Activated naive CD4-positive, alpha-beta T cell treated with anti-CD3 and anti-CD28 coated beads, Interleukin-2, amount 50 U/mL, for 24 hours (primary cell): ENCODE data around the gene NHERF1.

Source experiments
- H3K27ac Mint-ChIP-seq: one replicate; pipeline ENCODE4 v1.8.0; 2021; ENCODE audit warnings: mild to moderate bottlenecking, mixed read lengths
- H3K27me3 Mint-ChIP-seq: one replicate; pipeline ENCODE4 v1.8.0; 2021; ENCODE audit warnings: mixed read lengths
- H3K36me3 Mint-ChIP-seq: one replicate; pipeline ENCODE4 v1.8.0; 2021; ENCODE audit warnings: mixed read lengths
- H3K4me1 Mint-ChIP-seq: one replicate; pipeline ENCODE4 v1.8.0; 2021; ENCODE audit warnings: mixed read lengths
- H3K4me3 Mint-ChIP-seq: one replicate; pipeline ENCODE4 v1.8.0; 2021; ENCODE audit warnings: mild to moderate bottlenecking, mixed read lengths
- H3K9me3 Mint-ChIP-seq: one replicate; pipeline ENCODE4 v1.8.0; 2021; ENCODE audit warnings: mixed read lengths

Gene NHERF1

DNA sequence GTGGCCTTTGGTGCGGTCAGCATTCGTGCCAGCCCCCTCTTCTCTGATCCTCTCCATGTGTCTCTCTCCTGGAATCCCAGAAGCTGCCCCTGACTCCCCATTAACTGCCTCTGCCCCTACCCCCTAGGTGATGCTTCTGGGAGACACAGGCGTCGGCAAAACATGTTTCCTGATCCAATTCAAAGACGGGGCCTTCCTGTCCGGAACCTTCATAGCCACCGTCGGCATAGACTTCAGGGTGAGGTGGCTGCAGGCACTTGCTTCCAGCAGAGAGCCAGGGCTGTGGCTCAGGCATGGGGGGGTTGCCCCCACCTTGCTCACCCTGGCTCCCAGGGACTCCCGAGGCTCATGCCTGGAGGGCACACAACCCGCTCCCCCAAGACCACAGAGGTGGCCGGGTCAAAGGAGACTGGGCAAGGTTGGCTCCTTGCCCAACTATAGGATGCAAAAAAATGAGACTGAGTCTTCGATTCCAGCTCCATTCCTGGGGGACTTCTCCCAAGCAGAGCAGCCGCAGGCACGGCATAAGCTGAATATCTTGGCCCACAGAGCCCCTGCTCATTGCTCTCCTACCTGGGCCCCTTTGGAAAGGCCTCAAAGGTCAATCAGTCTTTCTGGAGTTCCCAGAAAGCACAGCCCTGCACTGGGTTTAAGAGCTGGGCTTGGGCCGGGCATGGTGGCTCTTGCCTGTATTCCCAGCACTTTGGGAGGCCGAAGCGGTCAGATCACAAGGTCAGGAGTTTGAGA lies 7.6 kb upstream of the NHERF1 start:
- no peak overlapping the region for H3K4me3 Mint-ChIP-seq
- no peak overlapping the region for H3K27ac Mint-ChIP-seq
- peaks cover 82% of the 10 kb centered on the region for H3K4me1 Mint-ChIP-seq
- no peaks in the 10 kb centered on the region for H3K9me3 Mint-ChIP-seq
- no peaks in the 10 kb centered on the region for H3K27me3 Mint-ChIP-seq
- no peaks in the 10 kb centered on the region for H3K36me3 Mint-ChIP-seq

DNA sequence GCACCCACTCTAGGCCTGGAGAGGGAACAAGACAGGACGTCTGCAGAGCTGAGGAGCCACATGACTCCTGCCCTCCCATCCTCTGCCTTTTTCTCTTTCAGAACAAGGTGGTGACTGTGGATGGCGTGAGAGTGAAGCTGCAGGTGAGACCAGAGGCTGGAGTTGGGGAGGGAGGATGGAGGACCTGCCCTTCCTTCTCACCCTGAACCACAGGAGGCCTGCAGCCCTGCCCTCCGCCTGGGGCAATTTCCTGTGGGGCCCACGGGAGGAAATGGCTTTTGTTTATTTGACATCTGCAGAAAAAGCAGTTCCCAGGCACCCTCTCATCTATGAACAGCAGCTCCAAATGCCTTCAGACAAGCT lies 6.3 kb upstream of the NHERF1 start:
- Mint-ChIP-seq H3K36me3 (no peaks in the 10 kb centered on the region), H3K9me3 (no peaks in the 10 kb centered on the region), H3K4me3 (peak overlapping the region; percentile 59), H3K4me1 (peaks cover 90% of the 10 kb centered on the region), H3K27me3 (no peaks in the 10 kb centered on the region), H3K27ac (peak overlapping the region; percentile 84)

DNA sequence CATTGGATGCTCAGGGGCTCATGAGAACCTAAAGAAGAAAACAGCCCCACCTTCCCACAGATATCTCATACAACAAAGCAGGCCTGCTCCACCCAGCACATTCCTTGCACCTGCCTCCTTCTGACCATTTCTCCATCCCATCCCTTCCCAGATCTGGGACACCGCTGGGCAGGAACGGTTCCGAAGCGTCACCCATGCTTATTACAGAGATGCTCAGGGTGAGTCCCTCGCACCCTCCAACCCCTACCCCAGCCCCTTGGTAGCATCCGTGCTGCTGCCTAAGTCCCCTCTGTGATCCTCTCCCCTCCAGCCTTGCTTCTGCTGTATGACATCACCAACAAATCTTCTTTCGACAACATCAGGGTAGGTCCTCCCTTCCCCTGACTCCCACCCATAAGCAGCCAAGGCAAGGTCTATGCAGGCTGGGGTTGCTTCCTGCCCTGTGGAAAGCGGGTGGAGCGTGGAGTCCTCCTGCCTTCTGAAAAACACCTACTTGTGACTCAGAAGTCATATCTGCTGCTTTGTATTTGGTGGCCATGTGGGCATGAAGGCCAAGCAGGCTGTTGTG lies 5.4 kb upstream of the NHERF1 start:
- Mint-ChIP-seq H3K4me1 (peaks cover 91% of the 10 kb centered on the region), H3K9me3 (no peaks in the 10 kb centered on the region), H3K4me3 (peak overlapping the region; percentile 55), H3K27me3 (no peaks in the 10 kb centered on the region), H3K27ac (peak overlapping the region; percentile 92), H3K36me3 (no peaks in the 10 kb centered on the region)

DNA sequence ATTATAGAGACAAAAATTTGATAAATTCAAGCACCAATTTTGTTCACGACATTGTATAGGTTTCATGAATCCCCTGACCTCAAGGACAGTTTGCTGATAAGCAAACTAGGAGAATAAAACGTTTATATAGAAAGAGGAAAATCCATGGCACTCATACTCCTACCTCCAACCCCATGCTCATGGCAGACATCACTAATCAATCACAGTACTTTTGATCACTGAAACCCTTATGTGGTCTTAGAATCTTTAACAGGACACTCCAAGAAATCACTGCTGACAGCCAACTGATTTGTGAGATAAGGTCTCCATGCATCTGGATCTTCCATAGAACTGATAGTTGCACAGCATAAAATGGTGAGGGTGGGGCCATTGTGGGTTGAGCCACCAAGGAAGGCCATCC lies 4.7 kb upstream of the NHERF1 start:
- Mint-ChIP-seq H3K4me3 (no peak overlapping the region), H3K9me3 (no peaks in the 10 kb centered on the region), H3K27ac (peak overlapping the region; percentile 92), H3K36me3 (no peaks in the 10 kb centered on the region), H3K4me1 (peaks cover 84% of the 10 kb centered on the region), H3K27me3 (no peaks in the 10 kb centered on the region)

DNA sequence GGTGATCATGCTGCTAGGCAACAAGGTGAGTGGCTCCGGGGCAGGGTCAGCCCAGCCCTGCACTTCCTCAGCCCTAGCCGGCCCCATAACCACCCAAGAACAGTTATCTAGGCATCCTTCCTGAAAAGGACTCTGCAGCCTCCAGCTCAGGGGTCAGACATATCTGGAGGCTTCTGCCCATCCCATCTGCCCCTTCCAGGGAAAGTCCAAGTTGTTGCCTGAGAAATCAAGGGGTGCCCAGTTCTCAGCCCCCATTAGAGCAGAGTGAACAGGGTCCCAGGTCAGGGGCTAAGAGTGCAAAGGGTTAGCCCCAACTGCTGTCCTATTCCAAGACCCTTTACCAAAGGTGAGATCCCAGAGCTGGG lies 4.1 kb upstream of the NHERF1 start:
- H3K9me3 Mint-ChIP-seq: no peaks in the 10 kb centered on the region
- H3K4me1 Mint-ChIP-seq: peaks cover 78% of the 10 kb centered on the region
- H3K4me3 Mint-ChIP-seq: peak overlapping the region; percentile 57
- no peaks in the 10 kb centered on the region for H3K27me3 Mint-ChIP-seq
- H3K27ac Mint-ChIP-seq: peak overlapping the region; percentile 62
- no peaks in the 10 kb centered on the region for H3K36me3 Mint-ChIP-seq

DNA sequence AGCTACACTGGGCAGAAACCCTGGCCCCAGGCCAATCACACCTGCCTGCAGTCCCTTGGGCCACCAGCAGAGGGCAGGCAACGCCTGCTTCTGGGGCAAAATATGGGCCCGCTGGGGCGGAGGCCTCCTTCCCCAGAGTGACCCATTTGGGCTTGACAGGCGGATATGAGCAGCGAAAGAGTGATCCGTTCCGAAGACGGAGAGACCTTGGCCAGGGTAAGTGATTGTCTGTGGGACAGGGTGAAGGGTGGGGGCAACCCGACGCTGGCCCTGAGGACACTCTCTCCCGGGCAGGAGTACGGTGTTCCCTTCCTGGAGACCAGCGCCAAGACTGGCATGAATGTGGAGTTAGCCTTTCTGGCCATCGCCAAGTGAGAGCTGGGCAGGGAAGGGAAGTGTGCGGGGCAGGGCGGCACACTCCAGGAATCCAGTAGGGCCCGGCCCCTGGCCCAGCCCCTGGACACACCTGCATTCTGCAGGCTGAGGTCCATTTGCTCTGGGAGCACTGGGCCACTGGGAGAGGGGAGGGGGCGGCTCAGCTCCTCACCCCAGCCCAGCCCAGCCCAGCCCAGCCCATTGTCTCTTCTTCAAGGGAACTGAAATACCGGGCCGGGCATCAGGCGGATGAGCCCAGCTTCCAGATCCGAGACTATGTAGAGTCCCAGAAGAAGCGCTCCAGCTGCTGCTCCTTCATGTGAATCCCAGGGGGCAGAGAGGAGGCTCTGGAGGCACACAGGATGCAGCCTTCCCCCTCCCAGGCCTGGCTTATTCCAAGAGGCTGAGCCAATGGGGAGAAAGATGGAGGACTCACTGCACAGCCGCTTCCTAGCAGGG lies 3.5 kb upstream of the NHERF1 start:
- Mint-ChIP-seq H3K4me1 (peaks cover 76% of the 10 kb centered on the region), H3K36me3 (no peaks in the 10 kb centered on the region), H3K4me3 (peak overlapping the region; percentile 57), H3K9me3 (no peaks in the 10 kb centered on the region), H3K27me3 (no peaks in the 10 kb centered on the region), H3K27ac (peak overlapping the region; percentile 62)

DNA sequence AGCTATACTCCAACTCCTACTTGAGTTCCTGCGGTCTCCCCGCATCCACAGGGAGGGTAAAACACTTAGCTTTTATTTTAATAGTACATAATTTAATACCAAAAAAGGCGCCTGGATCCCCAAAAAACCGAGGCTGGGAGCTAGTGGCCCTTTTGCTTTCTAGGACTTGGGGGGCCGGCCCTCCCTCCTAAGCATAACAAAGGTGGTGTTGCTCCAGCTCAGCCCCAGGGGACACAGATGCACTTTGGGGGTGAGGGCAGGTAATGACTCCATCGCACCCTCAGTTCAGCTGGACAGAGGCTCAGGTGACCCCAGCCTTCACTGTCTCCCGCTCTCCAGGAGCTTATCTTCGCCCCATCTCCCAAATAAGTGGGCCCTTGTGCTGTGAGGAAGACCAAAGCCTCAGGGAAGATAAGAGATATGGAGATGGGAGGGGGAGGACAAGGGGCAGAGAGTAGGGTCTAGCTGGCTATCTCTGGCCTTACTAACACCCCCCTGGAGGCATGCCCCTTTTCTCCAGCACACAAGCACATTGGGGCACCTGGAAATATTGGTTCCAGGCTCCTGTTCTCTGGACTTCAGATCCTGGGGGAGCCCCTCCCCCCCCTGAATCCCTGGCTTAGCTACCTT lies 2.8 kb upstream of the NHERF1 start:
- Mint-ChIP-seq H3K4me1 (peaks cover 73% of the 10 kb centered on the region), H3K36me3 (no peaks in the 10 kb centered on the region), H3K27me3 (no peaks in the 10 kb centered on the region), H3K9me3 (no peaks in the 10 kb centered on the region), H3K27ac (no peak overlapping the region), H3K4me3 (no peak overlapping the region)

DNA sequence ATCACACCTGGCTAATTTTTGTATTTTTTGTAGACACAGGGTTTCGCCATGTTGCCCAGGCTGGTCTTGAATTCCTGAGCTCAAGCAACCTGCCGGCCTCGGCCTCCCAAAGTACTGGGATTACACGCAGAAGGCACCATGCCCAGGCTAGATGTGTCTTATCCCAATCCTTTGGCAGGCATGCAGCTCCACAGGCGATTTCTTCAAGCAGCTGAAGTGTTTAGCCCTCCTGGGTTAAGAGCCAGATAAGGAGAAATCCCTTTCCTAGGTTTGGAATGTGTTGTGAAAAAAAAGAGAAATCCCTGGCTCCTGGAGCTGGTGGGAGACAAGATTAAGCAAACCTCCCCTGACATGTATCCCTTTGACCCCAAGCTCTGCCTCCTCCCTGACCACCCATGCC lies 2.1 kb upstream of the NHERF1 start:
- H3K4me3 Mint-ChIP-seq: peak overlapping the region; percentile 79
- H3K4me1 Mint-ChIP-seq: peaks cover 73% of the 10 kb centered on the region
- H3K27ac Mint-ChIP-seq: no peak overlapping the region
- no peaks in the 10 kb centered on the region for H3K27me3 Mint-ChIP-seq
- H3K9me3 Mint-ChIP-seq: no peaks in the 10 kb centered on the region
- no peaks in the 10 kb centered on the region for H3K36me3 Mint-ChIP-seq

DNA sequence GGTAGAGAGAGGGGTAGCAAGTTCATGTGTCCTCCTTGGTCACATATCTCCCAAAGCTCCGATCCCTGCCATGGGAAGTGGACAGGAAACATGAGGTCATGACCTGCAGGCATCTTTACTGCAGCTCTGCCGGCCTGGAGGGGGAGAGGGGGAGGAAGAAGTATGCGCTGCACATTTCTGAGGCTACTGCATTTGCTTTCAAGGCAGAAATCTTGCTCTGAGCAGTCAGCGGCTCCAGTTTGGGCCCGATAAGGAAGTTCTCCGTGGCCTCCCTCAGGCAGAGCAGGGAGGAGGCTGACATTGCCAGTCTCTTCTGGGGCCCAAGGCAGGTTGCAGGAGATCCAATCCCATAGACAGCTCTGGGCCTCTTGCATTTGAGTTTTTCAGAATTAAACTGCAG lies 1.5 kb upstream of the NHERF1 start:
- H3K27me3 Mint-ChIP-seq: no peaks in the 10 kb centered on the region
- peaks cover 73% of the 10 kb centered on the region for H3K4me1 Mint-ChIP-seq
- H3K4me3 Mint-ChIP-seq: peak overlapping the region; percentile 79
- no peaks in the 10 kb centered on the region for H3K36me3 Mint-ChIP-seq
- no peaks in the 10 kb centered on the region for H3K9me3 Mint-ChIP-seq
- peak overlapping the region; percentile 87 for H3K27ac Mint-ChIP-seq

DNA sequence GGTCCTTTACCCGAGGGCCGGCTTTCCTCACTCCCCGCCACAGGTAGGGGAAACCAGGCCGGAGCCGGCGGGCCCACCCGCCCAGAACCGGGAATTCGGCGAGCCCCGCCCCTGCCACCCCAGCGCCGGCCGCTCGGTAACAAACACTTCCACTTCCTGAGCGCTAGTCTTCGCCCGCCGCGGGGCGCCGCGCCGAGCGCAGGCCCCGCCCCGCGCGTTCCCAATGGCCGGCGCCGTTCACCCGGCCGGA lies 224 bp upstream of the NHERF1 start:
- H3K27me3 Mint-ChIP-seq: no peaks in the 10 kb centered on the region
- peaks cover 73% of the 10 kb centered on the region for H3K4me1 Mint-ChIP-seq
- peaks cover 5% of the 10 kb centered on the region for H3K36me3 Mint-ChIP-seq
- no peak overlapping the region for H3K27ac Mint-ChIP-seq
- H3K4me3 Mint-ChIP-seq: peak overlapping the region; percentile 99
- H3K9me3 Mint-ChIP-seq: no peaks in the 10 kb centered on the region

DNA sequence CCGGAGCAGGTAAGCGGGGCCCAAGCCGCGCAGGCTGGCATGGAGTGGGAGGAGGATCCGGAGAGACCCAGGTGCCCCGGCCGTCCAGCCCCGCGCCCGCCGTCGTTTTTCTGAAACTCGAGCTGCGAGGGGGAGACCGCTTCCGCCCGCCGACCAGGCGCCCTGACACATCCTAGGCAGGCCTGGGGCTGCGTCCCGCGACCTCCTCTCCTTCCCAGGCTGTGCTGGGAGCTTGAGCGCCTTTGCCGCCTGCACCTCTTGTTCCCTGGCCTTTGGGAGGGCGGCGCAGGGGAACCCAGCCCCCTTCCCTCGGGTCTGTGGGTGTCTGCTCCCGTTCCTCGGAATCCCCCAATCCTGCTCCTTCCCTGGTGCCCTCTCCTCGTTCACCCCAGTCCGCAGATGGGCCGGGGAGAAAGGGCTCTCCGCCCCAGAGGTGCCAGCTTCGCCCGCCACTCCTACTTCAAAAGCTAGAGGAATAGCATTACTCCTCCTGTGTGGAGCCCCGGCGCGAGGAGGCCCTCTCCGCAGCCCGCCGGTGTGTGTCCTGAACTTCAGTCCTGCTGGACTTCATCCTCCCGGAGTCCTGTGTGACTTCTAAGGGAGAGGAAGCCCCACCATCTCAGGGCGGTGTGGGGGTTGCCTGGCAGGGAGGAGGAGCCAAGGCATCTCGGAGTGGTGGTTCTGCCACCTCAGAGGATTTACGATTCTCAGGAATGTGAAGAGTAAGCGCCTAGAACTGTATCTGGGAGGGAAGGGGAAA lies 1.0 kb downstream of the NHERF1 start:
- Mint-ChIP-seq H3K36me3 (peaks cover 5% of the 10 kb centered on the region), H3K27me3 (no peaks in the 10 kb centered on the region), H3K27ac (peak overlapping the region; percentile 98), H3K4me3 (peak overlapping the region; percentile 99), H3K4me1 (peaks cover 69% of the 10 kb centered on the region), H3K9me3 (no peaks in the 10 kb centered on the region)

DNA sequence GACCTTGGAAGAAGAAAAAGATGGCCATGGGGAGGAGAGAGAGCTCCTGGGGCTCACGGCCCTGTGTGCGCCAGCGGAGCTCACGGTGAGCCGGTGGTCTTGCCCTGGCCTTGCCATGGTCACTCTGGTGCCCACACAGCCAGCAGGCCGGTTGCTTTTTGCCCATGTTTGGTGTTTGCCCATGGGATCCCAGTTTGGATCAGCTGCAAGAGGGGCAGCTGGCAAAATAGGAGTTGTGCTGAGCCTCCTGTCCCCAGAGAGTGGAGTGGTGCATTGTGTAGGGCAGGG lies 1.6 kb downstream of the NHERF1 start:
- Mint-ChIP-seq H3K27me3 (no peaks in the 10 kb centered on the region), H3K36me3 (peaks cover 5% of the 10 kb centered on the region), H3K4me3 (peak overlapping the region; percentile 99), H3K27ac (peak overlapping the region; percentile 98), H3K4me1 (peaks cover 69% of the 10 kb centered on the region), H3K9me3 (no peaks in the 10 kb centered on the region)

DNA sequence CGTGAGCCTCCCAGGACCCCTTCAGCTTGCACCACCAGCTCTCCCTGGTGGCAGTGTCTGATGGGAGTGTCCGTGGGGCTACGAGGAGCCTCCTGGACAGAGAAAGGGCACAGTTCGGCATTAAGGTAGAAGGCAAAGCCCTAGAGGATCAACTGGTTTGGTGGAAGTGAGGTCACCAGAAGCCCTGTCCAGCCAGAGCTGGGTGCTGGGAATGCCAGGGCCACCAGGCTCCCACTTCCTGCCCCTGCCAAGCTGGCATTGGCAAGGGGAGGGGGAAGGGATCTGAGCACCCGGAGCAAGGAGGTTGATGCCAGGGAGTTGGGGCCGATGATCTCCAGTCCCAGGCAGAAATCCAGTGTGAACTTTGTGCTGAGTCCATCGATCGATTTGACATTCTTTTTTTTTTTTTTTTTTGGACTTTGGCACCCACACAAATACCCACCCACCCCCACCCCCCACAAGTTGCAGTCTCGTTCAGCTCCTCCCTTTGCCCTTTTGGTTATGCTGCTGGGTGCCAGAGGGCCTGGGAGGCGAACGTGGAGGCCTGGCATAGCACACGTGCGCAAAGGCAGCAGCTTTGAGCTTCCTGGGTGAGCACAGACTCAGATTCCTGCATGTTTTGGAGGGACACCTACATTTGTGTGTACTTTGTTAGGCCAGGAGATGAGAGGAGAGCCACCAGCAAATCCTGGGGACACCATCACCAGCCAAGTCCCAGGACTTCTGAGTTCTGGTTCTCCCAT lies 2.1 kb downstream of the NHERF1 start:
- Mint-ChIP-seq H3K27me3 (no peaks in the 10 kb centered on the region), H3K4me1 (peaks cover 74% of the 10 kb centered on the region), H3K9me3 (no peaks in the 10 kb centered on the region), H3K36me3 (peaks cover 5% of the 10 kb centered on the region), H3K27ac (peak overlapping the region; percentile 98), H3K4me3 (peak overlapping the region; percentile 99)

DNA sequence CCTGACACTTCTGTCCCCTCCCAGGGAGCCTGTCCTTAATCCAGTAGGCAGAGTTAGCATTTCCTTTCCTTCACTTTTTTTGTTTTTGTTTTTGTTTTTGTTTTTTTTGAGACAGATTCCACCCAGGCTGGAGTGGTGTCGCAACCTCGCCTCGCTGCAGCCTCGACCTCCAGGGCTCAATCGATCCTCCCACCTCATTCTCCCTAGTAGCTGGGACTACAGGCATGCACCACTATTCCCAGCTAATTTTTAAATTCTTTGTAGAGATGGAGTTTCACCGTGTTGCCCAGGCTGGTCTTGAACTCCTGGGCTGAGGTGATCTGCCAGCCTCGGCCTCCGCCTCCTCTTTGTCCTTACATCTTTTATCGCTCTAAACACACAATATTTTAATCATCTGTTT lies 4.0 kb downstream of the NHERF1 start:
- Mint-ChIP-seq H3K27ac (peak overlapping the region; percentile 94), H3K36me3 (peaks cover 5% of the 10 kb centered on the region), H3K9me3 (no peaks in the 10 kb centered on the region), H3K4me1 (peaks cover 72% of the 10 kb centered on the region), H3K4me3 (peak overlapping the region; percentile 72), H3K27me3 (no peaks in the 10 kb centered on the region)

DNA sequence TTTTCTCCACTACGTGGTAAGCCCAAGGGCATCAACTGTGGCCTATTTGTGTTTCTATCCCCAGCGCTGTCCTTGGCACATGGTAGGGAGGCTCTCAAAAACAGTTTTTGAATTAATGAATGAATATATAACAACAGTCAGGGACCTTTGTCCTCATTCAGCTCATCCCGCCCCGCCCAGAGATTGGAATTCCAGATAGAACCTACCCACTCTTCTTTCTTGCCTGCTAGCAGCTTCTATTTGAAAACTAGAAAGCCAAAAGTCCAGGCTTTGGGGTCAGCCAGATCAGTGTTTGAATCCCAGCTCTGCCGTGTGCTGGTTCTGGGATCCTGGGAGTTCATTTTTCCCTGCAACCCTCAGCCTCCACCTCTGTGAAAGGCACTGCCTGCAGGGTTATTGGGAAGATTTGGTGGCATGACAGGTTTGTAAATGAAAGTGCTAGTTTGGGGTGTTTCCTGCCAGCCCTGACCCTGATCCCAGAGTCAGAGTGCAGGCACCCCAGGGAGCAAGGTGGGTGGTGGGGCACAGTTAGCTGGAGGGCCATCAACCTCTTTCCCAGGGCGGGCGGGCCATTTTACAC lies 4.5 kb downstream of the NHERF1 start:
- H3K36me3 Mint-ChIP-seq: peaks cover 5% of the 10 kb centered on the region
- H3K4me1 Mint-ChIP-seq: peaks cover 72% of the 10 kb centered on the region
- peak overlapping the region; percentile 72 for H3K4me3 Mint-ChIP-seq
- H3K9me3 Mint-ChIP-seq: no peaks in the 10 kb centered on the region
- H3K27ac Mint-ChIP-seq: peak overlapping the region; percentile 94
- no peaks in the 10 kb centered on the region for H3K27me3 Mint-ChIP-seq
